RWPE2 (cell line): ENCODE data around the gene HADH.
"Not testable (repeated sequence)": the region's sequence is repeated elsewhere in the genome, so short reads cannot be mapped to it uniquely, and the experiment has no call there.

Experiments used
- ATAC-seq: fragments of 200-7000 bp; cut with Tn5 transposase; 3 replicates; pipeline ENCODE4 v1.9.1; 2021; ENCODE audit warnings: low read depth
- DNase-seq: peaks from one replicate; pipeline ENCODE4 v3.0.0-alpha.2; 2020; ENCODE audit warnings: low spot score
- H3K27ac ChIP-seq: fragments of 450-650 bp; 2 replicates; pipeline ENCODE4 v1.5.1; 2017; ENCODE audit warnings: mild to moderate bottlenecking; ENCODE audit not compliant: poor library complexity, severe bottlenecking
- H3K27me3 ChIP-seq: fragments of 250-450 bp; sonication (Bioruptor Pico); 2 replicates; pipeline ENCODE4 v1.5.1; 2021; ENCODE audit warnings: mild to moderate bottlenecking, moderate library complexity; ENCODE audit not compliant: insufficient read depth, poor library complexity, severe bottlenecking
- H3K36me3 ChIP-seq: fragments of 250-450 bp; sonication (Bioruptor Pico); 2 replicates; pipeline ENCODE4 v1.5.1; 2020; ENCODE audit warnings: low read depth, mild to moderate bottlenecking, moderate library complexity
- H3K4me1 ChIP-seq: fragments of 250-450 bp; sonication (Bioruptor Pico); 2 replicates; pipeline ENCODE4 v1.5.1; 2021; ENCODE audit warnings: mild to moderate bottlenecking, moderate library complexity; ENCODE audit not compliant: insufficient read depth, poor library complexity, severe bottlenecking
- H3K4me3 ChIP-seq: fragments of 250-450 bp; sonication (Bioruptor Pico); 2 replicates; pipeline ENCODE4 v1.5.1; 2021; ENCODE audit warnings: mild to moderate bottlenecking, moderate library complexity; ENCODE audit not compliant: severe bottlenecking
- H3K9me3 ChIP-seq: fragments of 250-450 bp; sonication (Bioruptor Pico); 2 replicates; pipeline ENCODE4 v1.5.1; 2021; ENCODE audit warnings: mild to moderate bottlenecking, moderate library complexity; ENCODE audit not compliant: severe bottlenecking
- CTCF ChIP-seq: fragments of 450-650 bp; IDR thresholded peaks from one replicate; pipeline ENCODE4 v1.5.1; 2017; ENCODE audit warnings: mild to moderate bottlenecking, moderate library complexity; ENCODE audit not compliant: poor library complexity, severe bottlenecking

The HADH gene

GRCh38 chr4:108006361-108006760, 16.7 kb downstream of the HADH start:
- H3K27ac ChIP-seq = no peak overlapping the region
- H3K9me3 ChIP-seq = no peaks in the 10 kb centered on the region
- H3K4me3 ChIP-seq = no peak overlapping the region
- ATAC-seq = no peak
- H3K4me1 ChIP-seq = peaks cover 15% of the 10 kb centered on the region
- DNase-seq = no peak
- no peaks in the 10 kb centered on the region for H3K27me3 ChIP-seq
- peaks cover 14% of the 10 kb centered on the region for H3K36me3 ChIP-seq
- no peak for TF ChIP-seq CTCF

GRCh38 chr4:108007984-108008383, 18.3 kb downstream of the HADH start:
- no peaks in the 10 kb centered on the region for H3K9me3 ChIP-seq
- H3K27ac ChIP-seq = no peak overlapping the region
- no peaks in the 10 kb centered on the region for H3K27me3 ChIP-seq
- TF ChIP-seq CTCF = no peak
- ATAC-seq = no peak
- H3K4me1 ChIP-seq = peaks cover 18% of the 10 kb centered on the region
- peaks cover 22% of the 10 kb centered on the region for H3K36me3 ChIP-seq
- DNase-seq = no peak
- no peak overlapping the region for H3K4me3 ChIP-seq

- H3K4me1 ChIP-seq = peaks cover 18% of the 10 kb centered on the region
- DNase-seq (no peak), ATAC-seq (peak; percentile 83)
- H3K36me3 ChIP-seq = peaks cover 22% of the 10 kb centered on the region
- no peak overlapping the region for H3K27ac ChIP-seq
- no peaks in the 10 kb centered on the region for H3K27me3 ChIP-seq
- H3K4me3 ChIP-seq = no peak overlapping the region
- H3K9me3 ChIP-seq = no peaks in the 10 kb centered on the region
- TF ChIP-seq CTCF = no peak
Measured at GRCh38 chr4:108008721-108009120, 19.0 kb downstream of the HADH start.

- Histone ChIP-seq H3K27me3 (no peaks in the 10 kb centered on the region), H3K4me1 (peaks cover 18% of the 10 kb centered on the region), H3K9me3 (no peaks in the 10 kb centered on the region), H3K27ac (no peak overlapping the region), H3K4me3 (no peak overlapping the region), H3K36me3 (peaks cover 29% of the 10 kb centered on the region)
- DNase-seq (no peak), ATAC-seq (peak; percentile 69; the same call in 2 of the 3 replicates)
- no peak for TF ChIP-seq CTCF
Measured at GRCh38 chr4:108010167-108010566, 20.5 kb downstream of the HADH start.

DNA sequence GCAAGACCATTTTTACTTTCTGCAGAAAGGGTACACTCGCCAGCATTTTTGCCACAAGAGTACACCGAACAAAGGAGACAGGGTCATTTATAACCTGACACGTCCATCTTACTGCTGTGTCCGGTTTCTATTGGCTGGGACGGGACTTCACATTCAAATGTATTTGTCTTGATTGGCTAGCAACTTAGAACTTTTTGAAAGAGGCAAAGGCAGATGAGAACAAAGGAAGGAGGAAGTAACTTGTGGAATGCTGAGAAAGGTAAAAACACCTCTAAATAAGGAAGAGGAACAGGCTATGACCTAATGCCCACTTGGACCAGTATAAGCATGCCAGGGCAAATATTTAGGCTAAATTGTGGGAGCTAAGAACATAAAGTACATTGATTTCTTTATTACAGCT, 22.7 kb downstream of the HADH start:
- not testable (repeated sequence) for H3K9me3 ChIP-seq, H3K27ac ChIP-seq, H3K4me3 ChIP-seq, H3K27me3 ChIP-seq, ATAC-seq, DNase-seq
- H3K36me3 ChIP-seq = peaks cover 29% of the 10 kb centered on the region
- H3K4me1 ChIP-seq = peaks cover 18% of the 10 kb centered on the region
